Measurements from ENCODE around the gene THSD8.

GRCh38 chr19:12774588-12775555 lies 27.0 kb upstream of the THSD8 start, which contains the start of gene HOOK2:
- no peak for TF ChIP-seq YY1 (IDR thresholded peaks at IDR 0.05; ENCODE audit: insufficient read depth, insufficient read length)
- no peak for TF ChIP-seq SUZ12 (IDR thresholded peaks at IDR 0.05; ENCODE audit: extremely low read depth, insufficient read depth, insufficient read length)
